IMR-90 (cell line): ENCODE data around the gene NUDT5.

Experiments
- BHLHE40 ChIP-seq: fragments of 150-350 bp; IDR thresholded peaks from 2 replicates; pipeline ENCODE4 v1.6.1; 2016; ENCODE audit warnings: mild to moderate bottlenecking, low read depth, low read length
- CEBPB ChIP-seq: IDR thresholded peaks from 2 replicates; pipeline ENCODE4 v1.6.1; 2012; ENCODE audit warnings: low read depth, low read length, improper control_type of control experiment
- CHD1 ChIP-seq: IDR thresholded peaks from 2 replicates; pipeline ENCODE4 v1.6.1; 2012; ENCODE audit warnings: low read depth, low read length, improper control_type of control experiment
- FOS ChIP-seq: fragments of 150-350 bp; IDR thresholded peaks from 2 replicates; pipeline ENCODE4 v1.6.1; 2016; ENCODE audit warnings: low read depth, low read length
- MAZ ChIP-seq: IDR thresholded peaks from 2 replicates; pipeline ENCODE4 v1.6.1; 2012; ENCODE audit warnings: low read depth, mild to moderate bottlenecking, low read length, improper control_type of control experiment, moderate library complexity, borderline replicate concordance
- POLR2A ChIP-seq: IDR thresholded peaks from 2 replicates; pipeline ENCODE4 v1.6.1; 2012; ENCODE audit warnings: mild to moderate bottlenecking, low read depth, low read length
- RAD21 ChIP-seq: IDR thresholded peaks from 2 replicates; pipeline ENCODE4 v1.6.1; 2012; ENCODE audit warnings: low read length, improper control_type of control experiment
- RCOR1 ChIP-seq: IDR thresholded peaks from 2 replicates; pipeline ENCODE4 v1.6.1; 2012; ENCODE audit warnings: mild to moderate bottlenecking, low read length, improper control_type of control experiment; ENCODE audit not compliant: insufficient replicate concordance
- RFX5 ChIP-seq: IDR thresholded peaks from 2 replicates; pipeline ENCODE4 v1.8.0; 2012; ENCODE audit warnings: low read depth, mild to moderate bottlenecking, low read length, moderate library complexity
- SMC3 ChIP-seq: fragments of 150-350 bp; IDR thresholded peaks from 2 replicates; pipeline ENCODE4 v1.6.1; 2016; ENCODE audit warnings: low read depth, mild to moderate bottlenecking, antibody characterized with exemption, low read length, moderate library complexity
- TF ChIP-seq, protein P1 (sequence below): conservative IDR thresholded peaks from 2 replicates; pipeline ENCODE4 v1.5.1; 2012; ENCODE audit warnings: mild to moderate bottlenecking, low read depth, low read length, improper control_type of control experiment
- TF ChIP-seq, protein P2 (sequence below): fragments of 150-350 bp; IDR thresholded peaks from 2 replicates; pipeline ENCODE4 v1.6.1; 2016; ENCODE audit warnings: low read depth, mild to moderate bottlenecking, low read length, moderate library complexity, borderline replicate concordance
- TF ChIP-seq, protein P3 (sequence below): fragments of 150-350 bp; IDR thresholded peaks from 2 replicates; pipeline ENCODE4 v1.6.1; 2017; ENCODE audit warnings: mild to moderate bottlenecking, antibody characterized with exemption, low read length, low read depth

DNA sequence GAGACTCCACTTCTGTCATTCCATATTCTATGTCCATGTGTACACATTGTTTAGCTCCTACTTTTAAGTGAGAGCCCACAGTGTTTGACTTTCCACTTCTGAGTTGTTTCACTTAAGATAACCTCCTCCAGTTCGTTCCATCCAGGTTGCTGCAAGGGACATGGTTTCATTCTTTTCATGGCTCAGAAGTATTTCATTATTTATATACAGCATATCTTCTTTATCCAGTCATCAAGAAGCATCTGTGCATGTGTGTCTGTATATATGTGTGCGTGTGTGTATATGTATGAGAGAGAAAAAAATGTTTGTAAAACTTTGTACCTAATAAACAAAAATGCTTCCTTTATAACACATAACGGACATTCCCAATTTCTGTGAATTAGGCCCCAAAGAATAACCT, 60.1 kb downstream of the NUDT5 start:
- TF ChIP-seq POLR2A (no peak), RCOR1 (no peak), FOS (0 out of 2 replicates have a peak, but pooled peaks have one; percentile 3), CHD1 (no peak), BHLHE40 (no peak), RFX5 (no peak), CEBPB (no peak), MAZ (no peak), RAD21 (no peak), SMC3 (no peak)
- TF ChIP-seq, protein P1, sequence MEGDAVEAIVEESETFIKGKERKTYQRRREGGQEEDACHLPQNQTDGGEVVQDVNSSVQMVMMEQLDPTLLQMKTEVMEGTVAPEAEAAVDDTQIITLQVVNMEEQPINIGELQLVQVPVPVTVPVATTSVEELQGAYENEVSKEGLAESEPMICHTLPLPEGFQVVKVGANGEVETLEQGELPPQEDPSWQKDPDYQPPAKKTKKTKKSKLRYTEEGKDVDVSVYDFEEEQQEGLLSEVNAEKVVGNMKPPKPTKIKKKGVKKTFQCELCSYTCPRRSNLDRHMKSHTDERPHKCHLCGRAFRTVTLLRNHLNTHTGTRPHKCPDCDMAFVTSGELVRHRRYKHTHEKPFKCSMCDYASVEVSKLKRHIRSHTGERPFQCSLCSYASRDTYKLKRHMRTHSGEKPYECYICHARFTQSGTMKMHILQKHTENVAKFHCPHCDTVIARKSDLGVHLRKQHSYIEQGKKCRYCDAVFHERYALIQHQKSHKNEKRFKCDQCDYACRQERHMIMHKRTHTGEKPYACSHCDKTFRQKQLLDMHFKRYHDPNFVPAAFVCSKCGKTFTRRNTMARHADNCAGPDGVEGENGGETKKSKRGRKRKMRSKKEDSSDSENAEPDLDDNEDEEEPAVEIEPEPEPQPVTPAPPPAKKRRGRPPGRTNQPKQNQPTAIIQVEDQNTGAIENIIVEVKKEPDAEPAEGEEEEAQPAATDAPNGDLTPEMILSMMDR: no peak
- TF ChIP-seq, protein P2, sequence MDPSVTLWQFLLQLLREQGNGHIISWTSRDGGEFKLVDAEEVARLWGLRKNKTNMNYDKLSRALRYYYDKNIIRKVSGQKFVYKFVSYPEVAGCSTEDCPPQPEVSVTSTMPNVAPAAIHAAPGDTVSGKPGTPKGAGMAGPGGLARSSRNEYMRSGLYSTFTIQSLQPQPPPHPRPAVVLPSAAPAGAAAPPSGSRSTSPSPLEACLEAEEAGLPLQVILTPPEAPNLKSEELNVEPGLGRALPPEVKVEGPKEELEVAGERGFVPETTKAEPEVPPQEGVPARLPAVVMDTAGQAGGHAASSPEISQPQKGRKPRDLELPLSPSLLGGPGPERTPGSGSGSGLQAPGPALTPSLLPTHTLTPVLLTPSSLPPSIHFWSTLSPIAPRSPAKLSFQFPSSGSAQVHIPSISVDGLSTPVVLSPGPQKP: no peak
- TF ChIP-seq, protein P3, sequence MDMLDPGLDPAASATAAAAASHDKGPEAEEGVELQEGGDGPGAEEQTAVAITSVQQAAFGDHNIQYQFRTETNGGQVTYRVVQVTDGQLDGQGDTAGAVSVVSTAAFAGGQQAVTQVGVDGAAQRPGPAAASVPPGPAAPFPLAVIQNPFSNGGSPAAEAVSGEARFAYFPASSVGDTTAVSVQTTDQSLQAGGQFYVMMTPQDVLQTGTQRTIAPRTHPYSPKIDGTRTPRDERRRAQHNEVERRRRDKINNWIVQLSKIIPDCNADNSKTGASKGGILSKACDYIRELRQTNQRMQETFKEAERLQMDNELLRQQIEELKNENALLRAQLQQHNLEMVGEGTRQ: no peak
